ENCODE results near the gene SDK2.

SDK2 gene

DNA sequence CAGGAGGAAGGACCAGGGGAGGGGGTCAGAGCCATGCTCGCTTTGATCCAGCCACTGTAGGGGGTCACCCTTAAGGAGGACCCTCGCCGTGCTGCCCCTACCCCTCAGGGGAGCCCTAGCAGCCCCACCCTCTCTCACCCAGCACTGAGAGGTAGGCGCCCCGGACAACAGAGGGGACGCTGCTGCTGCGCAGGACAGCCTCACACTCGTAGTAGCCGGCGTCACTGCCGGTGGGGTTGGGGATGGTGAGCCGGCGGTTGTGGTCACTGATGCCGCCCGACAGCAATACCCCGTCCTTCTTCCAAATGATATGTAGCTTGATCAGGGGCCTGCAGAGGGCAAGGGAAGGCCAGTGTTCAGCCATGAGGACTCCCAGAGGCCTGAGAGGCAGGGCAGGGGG is 206.4 kb downstream of the SDK2 start:
- no peak for DNase-seq

DNA sequence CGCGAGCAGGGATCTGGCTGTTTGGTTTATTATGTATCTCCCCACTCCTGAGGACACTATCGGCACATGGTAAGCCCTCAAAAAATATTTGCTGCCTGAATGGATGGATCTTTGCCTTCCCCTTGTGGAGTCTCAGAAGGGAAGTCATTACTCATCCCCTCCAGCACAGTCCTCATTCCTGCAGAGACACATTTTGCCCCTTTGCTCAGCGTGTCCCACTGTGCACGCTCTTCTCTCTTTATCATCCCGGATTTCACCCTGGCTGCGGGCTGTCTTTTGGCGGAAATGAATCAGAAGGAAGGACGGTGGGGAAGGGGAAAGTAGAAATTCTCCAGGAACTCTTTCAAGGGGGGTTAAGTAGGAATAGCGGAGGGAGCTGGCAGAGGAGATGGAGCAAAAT is 207.3 kb downstream of the SDK2 start:
- no peak for DNase-seq

GRCh38 chr17:73435412-73435811 is 208.8 kb downstream of the SDK2 start:
- DNase-seq = no peak

- no peak for DNase-seq
Measured at GRCh38 chr17:73434154-73434553, 210.1 kb downstream of the SDK2 start.

DNA sequence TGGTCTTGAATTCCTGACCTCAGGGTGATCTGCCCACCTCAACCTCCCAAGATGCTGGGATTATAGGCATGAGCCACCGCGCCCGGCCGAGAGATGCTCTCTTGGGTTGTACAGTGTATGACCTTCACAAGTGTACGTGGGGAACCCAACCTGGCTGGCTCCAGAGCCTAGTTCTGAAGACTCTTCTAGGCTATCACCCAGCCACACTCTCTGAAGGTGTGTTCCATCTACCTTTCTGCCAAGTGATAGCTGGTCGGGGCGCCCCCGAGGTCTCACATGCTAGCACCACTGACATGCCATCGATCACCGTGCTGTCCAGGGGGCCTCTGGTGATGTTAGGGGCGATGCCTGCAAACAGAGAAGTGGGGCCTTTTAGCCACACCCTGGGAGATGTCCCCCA is 210.7 kb downstream of the SDK2 start:
- DNase-seq = no peak

GRCh38 chr17:73432624-73433190 is 211.5 kb downstream of the SDK2 start:
- no peak for DNase-seq

- no peak for DNase-seq
Measured at GRCh38 chr17:73431401-73432205, 212.6 kb downstream of the SDK2 start.

DNA sequence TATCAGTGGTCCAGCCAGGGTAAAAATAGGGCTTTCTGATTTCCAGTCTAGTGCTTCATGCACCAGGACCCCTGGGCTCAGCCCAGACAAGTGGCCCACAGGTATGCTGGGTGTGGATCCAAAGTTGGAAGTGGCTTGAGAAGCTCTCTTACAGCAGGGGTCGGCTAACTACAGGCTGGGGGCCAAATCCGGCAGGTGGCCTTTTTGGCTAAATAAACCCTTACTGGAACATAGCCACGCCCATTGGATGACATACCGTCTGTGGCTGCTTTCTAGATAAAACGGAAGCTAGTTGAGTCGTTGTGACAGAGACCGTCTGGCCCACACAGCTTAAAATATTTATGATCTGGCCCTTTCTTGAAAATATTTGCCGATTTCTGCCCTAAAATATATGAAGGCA is 213.4 kb downstream of the SDK2 start:
- peak; percentile 56 for DNase-seq

- peak; percentile 8 for DNase-seq
Measured at GRCh38 chr17:73430165-73430680, 214.0 kb downstream of the SDK2 start.

DNA sequence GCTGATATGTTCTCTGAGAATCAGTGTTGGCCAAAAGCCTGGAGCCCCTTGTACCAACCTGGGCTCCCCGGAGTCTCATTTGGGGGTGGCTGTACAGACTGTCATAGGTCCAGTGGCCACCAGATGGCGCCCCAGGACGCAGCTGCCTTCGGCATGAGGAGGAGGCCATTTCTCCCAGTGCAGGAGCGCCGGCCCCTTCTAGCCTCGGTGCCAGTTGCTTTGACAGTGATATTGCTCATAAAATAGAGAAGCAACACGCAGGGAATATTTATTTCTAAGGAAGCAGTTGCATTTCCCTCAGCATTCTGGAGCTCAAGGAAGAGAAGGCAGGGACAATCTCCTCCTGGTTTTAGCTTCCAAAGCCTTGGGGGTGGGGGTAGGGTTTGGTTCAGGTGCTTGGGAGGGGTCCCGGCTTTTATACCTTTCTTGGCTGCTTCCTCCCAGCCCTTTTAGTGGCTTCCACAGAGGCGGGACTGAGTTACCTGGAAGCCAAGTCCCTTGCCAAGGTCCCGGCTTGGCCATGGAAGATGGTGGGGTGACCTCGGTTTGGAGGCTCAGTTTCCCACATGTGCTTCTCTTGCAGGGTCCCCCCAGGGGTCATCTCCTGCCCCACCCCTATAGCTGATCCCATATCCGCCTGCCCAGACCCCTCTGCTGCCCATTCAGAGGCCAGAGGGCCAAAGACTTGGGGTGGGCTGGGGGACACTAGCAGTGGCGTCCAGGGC is 214.6 kb downstream of the SDK2 start:
- peak; percentile 81 for DNase-seq

DNA sequence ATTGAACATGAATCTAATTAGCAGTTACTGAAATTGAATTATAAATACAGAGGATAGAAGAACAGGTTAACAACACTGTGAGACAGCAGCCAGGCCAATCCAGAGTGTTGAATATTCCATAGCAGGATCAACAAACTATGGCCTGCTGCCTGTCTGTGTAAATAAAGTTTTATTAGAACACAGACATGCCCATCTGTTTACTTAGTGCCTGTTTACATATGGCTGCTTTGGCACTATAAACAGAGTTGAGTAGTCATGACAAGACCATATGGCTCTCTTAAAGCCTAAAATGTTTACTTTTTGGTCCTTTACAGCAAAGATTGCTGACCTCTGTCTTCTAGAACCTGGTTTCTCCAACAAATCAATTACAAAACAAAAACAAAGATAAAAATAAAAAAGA is 217.0 kb downstream of the SDK2 start:
- peak; percentile 2 for DNase-seq

- DNase-seq = no peak
Measured at GRCh38 chr17:73424571-73424970, 219.7 kb downstream of the SDK2 start.

- DNase-seq = no peak
Measured at GRCh38 chr17:73423806-73424205, 220.4 kb downstream of the SDK2 start.

DNA sequence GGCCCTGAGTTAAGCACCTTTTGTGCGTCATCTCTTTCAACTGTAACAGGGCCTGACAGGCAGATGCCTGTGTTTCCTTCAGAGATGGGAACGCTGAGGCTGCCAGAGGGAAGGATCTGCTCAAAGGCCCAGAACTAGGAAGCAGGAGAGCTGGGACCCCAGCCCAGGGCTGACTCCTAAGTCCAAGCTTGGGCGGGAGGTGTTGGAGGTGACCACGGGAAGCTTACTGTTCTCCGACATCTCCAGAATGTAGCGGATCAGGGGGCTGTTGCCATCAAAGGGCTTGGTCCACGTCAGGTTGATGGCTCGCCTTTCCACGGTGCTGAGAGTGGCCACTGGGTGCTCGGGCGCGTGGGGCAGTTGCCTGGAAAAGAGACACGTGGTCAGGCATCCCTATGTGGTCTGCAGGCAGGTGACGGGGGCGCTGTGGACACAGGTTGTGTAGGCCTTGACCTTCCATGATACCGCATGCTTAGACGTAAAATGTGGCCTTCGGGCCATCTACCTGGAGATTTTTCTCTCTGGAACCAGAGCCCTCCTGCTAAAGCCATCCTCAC is 221.0 kb downstream of the SDK2 start:
- no peak for DNase-seq

DNA sequence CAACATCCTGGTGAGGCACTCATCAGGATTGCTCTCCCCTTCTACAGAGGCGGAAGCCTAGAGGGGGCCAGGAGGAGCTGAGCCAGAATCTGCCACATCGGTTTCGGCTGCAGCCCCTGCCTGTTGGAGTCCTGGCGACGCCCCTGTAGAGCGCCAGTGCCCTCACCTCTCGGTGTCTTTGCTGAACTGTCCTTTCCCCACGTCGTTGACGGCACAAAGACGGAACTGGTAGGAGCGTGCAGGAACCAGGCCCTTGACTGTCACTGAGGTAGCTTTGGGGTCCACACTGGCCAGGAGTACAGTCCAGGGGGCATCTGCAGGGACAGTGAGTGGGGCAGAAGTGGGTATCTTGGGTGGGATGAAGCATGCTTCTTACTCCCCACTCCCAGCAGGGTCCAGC is 222.1 kb downstream of the SDK2 start:
- DNase-seq = no peak

- DNase-seq = no peak
Measured at GRCh38 chr17:73420897-73421296, 223.3 kb downstream of the SDK2 start.

GRCh38 chr17:73419881-73420280 is 224.4 kb downstream of the SDK2 start:
- no peak for DNase-seq

GRCh38 chr17:73419051-73419450 is 225.2 kb downstream of the SDK2 start:
- DNase-seq = no peak

GRCh38 chr17:73415782-73416181 is 228.5 kb downstream of the SDK2 start:
- DNase-seq = no peak

DNA sequence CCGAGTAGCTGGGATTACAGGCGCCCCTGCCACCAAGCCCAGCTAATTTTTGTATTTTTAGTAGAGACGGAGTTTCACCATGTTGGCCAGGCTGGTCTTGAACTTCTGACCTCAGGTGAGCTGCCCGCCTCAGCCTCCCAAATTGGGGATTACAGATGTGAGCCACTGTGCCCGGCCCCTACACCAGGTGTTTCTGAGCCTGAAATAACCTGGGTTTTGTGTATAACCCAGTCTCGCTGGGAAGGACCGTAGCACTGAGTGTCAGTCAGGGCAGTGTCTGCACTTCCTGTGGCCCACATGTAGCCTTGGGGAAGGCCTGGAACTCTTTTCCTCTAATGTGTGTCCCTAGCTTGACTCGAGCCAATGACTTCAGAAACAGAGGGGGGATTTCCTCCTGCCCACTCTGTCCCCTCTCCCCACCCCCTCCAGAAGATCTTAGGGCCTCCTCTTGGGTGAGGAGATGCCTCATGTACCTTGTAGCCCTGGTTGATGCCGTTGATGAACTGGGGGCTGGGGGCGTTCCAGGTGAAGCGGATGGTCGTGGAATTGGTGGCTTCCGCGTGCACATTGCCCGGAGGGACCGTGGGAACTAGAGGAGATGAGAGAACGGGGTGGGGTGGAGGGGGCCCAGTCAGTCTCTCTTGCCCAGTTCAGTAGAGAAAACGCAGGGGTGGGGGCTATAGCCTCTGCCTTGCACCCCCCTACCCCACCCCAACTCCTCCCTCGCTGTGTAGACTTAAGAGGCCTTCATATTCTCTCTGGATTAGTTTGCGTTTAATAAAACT is 229.9 kb downstream of the SDK2 start:
- no peak for DNase-seq

DNA sequence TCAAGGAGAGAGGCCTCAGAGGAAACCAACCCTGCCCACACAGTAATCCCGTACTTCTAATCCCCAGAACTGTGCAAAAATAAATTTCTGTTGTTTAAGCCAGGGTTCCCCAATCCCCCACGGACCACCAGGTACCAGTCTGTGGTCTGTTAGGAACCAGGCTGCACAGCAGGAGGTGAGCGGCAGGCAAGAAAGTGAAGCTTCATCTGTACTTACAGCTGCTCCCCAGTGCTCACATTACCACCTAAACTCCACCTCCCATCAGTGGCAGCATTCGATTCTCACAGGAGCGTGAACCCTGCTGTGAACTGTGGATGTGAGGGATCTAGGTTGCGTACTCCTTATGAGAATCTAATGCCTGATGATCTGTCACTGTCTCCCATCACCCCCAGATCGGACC is 231.3 kb downstream of the SDK2 start:
- DNase-seq = no peak

DNA sequence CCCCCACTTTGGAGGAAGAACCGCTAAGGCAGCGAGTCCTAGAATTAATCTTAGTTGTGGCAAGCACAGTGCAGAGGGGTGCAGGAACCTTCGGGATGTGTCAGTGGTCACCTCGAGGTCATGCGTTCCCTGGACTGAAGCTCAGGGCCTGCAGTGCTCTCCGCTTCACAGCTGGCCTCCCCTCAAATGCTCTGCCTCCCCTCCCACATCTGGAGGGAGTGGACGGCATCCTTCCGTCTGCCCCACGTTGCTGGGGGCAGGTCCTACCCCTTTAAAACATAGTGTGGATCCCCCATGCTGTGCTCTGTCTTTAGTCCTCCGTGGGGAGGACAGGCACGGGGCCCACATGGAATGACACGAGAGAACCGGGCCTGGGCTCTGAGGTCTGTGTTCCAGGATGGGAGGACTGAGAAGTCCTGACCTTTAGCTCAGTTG is 232.9 kb downstream of the SDK2 start:
- DNase-seq = no peak
